Umbilical cord (tissue), 2 donors: ENCODE results near the gene PRC1. TPM values are rescaled to one million over a fixed set of nuclear protein-coding genes. Genes with fewer than 3 reads are reported as not detected.

Source experiments
- DNase-seq: peaks from one replicate; pipeline ENCODE4 v3.0.0-alpha.2; 2015; ENCODE audit warnings: low spot score
- total RNA-seq: library from RNA; depleted of rRNA; stranded (reverse); fragments of >200 nt; gene quantifications from one replicate; pipeline ENCODE4 v1.2.3, GENCODE V29; 2014; ENCODE audit warnings: low replicate concordance; ENCODE audit not compliant: insufficient read depth

PRC1 gene
- total RNA-seq, 1 donor from 2014 or later: 30.1 TPM

GRCh38 chr15:90990446-90990845 is 3.9 kb downstream of the PRC1 start:
- no peak for DNase-seq

GRCh38 chr15:90989040-90989768 is 5.1 kb downstream of the PRC1 start:
- no peak for DNase-seq

- no peak for DNase-seq
These were observed 6.0 kb downstream of the PRC1 start for GRCh38 chr15:90988296-90988695.

GRCh38 chr15:90987561-90988141 is 6.7 kb downstream of the PRC1 start:
- DNase-seq: no peak

DNA sequence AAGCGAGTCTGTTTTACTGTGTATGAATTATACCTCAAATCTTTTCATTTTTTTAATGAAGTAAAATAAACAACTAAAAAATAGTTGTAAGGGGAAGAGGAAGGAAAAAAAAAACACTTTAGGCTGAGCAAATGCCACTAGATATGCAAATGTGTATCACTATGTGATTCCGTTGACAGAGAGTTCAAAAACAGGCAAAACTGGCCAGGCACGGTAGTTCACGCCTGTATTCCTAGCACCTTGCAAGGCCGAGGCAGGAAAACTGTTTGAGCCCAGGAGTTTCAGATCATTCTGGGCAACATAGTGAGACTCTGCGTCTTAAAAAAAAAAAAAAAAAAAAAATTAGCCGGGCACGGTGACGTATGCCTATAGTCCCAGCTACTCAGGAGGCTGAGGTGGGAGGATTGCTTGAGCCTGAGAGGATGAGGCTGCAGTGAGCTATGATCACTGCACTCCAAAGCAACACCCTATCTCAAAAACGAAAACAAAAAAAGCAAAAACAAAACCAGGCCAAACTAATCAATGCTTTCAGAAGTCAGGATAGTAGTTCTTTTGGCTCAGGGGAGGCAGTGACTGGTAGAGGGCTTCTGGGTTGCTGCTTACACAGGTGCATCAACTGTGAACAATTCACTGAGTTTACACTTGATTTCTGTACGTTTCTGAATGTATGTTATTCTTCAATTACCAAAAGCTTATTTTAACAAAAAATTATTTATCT is 7.4 kb downstream of the PRC1 start:
- no peak for DNase-seq

DNA sequence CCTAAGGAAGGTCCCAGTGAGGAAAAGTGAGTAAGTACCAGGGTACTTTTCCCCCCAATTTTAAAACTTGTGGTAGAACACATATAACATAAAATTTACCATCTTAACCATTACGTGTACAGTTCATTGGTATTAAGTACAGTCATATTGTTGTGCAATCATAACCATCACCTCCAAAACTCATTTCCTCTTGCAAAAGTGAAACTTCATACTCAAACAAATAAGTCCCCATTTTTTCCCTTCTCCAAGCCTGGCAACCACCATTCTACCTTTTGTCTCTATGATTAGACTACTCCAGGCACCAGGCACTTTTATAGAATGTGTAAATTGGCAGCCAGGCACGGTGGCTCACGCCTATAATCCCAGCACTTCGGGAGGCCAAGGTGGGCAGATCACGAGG is 12.2 kb downstream of the PRC1 start:
- DNase-seq: no peak

DNA sequence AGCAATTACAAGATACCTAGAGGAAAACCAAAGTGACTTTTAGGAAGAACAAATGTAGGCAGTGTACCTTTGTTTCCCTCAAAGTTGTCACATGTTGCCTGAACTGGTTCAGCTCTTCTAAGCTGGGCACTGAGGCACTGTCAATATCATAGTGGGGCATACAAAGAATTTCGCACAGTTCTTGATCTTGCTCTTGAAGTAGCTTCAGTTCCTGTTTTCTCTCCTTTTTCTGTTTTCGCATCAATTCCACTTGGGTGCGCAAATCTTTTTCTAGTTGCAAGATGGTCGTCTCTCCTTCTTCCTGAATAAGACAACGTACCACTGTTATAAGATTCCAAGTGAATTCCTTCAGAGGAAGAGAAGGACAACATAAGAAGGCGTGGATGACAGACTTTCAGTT is 12.7 kb downstream of the PRC1 start:
- DNase-seq: no peak

DNA sequence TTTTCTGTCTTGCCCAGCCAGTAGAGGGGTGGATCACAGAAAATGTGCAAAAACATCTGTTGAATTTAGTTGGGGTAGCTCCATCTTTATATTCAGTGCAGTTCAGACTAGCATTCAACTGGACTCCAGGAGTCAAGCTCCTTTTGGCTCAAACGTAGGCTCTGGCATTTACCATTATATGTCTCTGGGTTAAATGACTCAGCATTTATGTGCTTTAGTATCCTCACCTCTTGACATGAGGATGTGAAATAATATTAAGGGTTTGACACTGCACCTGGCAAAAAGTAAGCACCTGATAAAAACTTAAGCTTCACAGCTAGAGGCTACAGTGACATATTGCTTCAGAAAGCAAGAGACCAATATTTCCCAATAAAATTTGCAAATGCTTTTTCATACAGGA is 14.8 kb downstream of the PRC1 start:
- DNase-seq: no peak

DNA sequence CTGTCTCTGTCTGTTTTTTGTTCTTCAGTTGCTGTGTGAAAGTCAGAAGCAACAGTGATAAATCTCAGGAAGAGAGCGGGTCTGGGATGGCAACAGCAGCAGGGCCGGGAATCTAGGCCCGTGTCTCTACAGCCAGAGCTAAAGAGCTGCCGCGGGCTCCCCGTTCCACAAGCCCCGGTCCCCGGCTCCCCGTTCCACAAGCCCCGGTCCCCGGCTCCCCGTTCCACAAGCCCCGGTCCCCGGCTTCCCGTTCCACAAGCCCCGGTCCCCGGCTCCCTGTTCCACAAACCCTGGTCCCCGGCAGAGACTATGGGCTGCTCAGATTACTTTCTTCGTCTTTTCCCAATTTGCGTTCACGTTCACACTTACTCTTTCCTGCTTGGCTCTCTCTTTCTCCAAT is 20.1 kb downstream of the PRC1 start:
- no peak for DNase-seq

DNA sequence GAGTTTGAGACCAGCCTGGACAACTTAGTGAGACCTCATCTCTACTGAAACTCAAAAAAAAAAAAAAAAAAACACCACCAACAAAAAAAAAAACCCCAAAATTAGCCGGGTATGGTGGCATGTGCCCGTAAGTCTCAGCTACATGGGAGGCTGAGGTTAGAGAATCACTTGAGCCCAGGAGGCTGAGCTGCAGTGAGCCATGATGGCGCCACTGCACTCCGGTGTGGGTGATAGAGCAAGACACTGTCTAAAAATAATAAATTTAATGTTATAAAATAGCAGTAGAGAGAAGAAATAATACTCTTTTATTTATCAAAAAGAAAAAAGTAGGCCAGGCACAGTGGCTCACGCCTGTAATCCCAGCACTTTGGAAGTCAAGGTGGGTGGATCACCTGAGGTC is 22.2 kb downstream of the PRC1 start:
- DNase-seq: no peak

DNA sequence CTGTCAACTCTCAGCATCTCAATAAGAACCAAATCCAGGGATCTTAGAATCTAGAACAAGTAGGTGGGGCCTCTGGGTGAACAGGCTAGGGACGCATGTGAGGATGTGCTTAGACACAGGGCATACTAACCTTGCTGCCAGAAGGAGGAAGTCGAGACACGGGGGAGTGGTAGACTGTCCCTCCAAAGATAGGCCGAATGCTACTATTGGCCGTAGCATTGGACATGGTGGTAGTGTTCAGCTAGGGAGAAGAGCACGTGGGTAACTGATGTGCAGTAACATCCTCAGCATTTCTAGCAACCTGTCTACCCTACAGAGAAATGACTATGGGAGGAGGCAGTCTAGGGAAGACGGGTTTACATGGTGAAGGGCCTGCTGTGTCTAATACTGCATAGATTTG is 24.1 kb downstream of the PRC1 start:
- DNase-seq: no peak

GRCh38 chr15:90968434-90968833 is 25.9 kb downstream of the PRC1 start:
- DNase-seq: no peak

DNA sequence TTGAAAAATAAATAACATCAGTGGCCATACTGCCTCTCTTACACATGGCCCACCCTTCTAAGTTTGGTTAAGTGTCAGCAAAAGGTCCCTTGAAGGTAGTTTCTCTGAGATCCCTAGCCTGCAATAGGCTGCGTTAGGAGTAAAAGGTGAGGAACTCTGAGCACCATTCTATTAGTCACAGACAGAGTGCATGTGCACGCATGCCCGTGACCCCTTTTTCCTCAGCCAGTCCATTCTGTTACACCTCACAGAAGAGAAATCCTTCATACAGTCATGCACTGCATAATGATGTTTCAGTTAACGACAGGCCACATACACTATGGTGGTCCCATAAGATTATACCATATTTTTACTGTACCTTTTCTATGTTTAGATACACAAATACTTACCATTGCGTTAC is 27.1 kb downstream of the PRC1 start:
- no peak for DNase-seq

- DNase-seq: no peak
These were observed 28.1 kb downstream of the PRC1 start for GRCh38 chr15:90966262-90966661.

- no peak for DNase-seq
These were observed 32.3 kb downstream of the PRC1 start for GRCh38 chr15:90962021-90962420.

- no peak for DNase-seq
These were observed 33.8 kb downstream of the PRC1 start for GRCh38 chr15:90960298-90961091.

- DNase-seq: no peak
These were observed 34.4 kb downstream of the PRC1 start for GRCh38 chr15:90959894-90960293.

DNA sequence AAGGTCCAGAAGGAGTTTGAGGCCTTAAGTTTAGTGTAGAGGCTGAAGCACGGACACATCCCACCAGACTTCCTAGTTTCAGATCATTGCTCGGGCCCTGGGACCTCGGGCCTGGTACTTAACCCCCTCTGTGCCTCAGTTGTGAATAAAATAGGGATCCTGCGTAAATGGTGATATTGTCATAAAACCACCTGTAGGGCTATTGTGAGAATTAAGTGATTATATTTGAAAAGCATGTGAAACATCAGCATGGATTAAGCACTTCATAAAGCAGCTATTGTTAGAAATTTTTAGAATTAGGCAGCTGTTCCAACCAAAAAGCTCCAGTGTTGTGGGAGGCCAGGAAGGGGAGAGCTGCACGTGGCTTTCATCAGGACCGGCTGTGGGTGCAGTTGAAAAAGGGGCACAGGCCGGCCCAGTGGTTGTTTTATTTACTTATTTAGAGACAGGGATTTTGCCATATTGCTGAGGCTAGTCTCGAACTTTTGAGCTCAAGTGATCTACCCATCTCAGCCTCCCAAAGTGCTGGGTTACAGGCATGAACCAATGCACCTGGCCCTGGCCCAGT is 35.2 kb downstream of the PRC1 start:
- no peak for DNase-seq

- no peak for DNase-seq
These were observed 36.5 kb downstream of the PRC1 start for GRCh38 chr15:90957791-90958190.

GRCh38 chr15:90957031-90957790 is 37.1 kb downstream of the PRC1 start:
- DNase-seq: peak; percentile 30
